Measurements from ENCODE around the gene KRT17.

Gene KRT17

GRCh38 chr17:41664587-41665565 is 40.5 kb upstream of the KRT17 start:
- no peak for DNase-seq (ENCODE audit: insufficient read length, low spot score)
- no peak for FAIRE-seq
- TF ChIP-seq CTCF (IDR thresholded peaks at IDR 0.05; ENCODE audit: insufficient read depth, missing control alignments): no peak

DNA sequence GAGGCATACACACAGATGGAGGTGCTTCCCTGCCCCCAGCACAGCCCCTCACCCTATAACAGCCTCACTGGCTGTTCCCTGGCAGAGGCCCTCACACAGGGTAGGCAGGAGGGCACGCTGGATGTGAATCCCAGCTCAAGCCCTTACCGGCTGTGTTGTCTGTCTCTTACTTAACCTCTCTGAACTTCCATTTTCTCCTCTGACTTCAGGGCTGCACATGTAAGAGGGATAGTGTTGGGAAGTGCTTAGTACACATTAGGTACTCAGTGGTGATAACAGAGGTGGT is 39.7 kb upstream of the KRT17 start:
- FAIRE-seq (no peak), DNase-seq (ENCODE audit: insufficient read length, low spot score) (no peak)
- TF ChIP-seq CTCF (IDR thresholded peaks at IDR 0.05; ENCODE audit: insufficient read depth, missing control alignments): no peak

- FAIRE-seq: no peak
- no peak for DNase-seq (ENCODE audit: insufficient read length, low spot score)
- TF ChIP-seq CTCF (IDR thresholded peaks at IDR 0.05; ENCODE audit: insufficient read depth, missing control alignments): no peak
Measured at GRCh38 chr17:41663451-41664171, 39.2 kb upstream of the KRT17 start.

- TF ChIP-seq CTCF (IDR thresholded peaks at IDR 0.05; ENCODE audit: insufficient read depth, missing control alignments): no peak
- FAIRE-seq (no peak), DNase-seq (ENCODE audit: insufficient read length, low spot score) (no peak)
Measured at GRCh38 chr17:41660221-41660711, 35.9 kb upstream of the KRT17 start.

- TF ChIP-seq CTCF (IDR thresholded peaks at IDR 0.05; ENCODE audit: insufficient read depth, missing control alignments): no peak
- FAIRE-seq (no peak), DNase-seq (ENCODE audit: insufficient read length, low spot score) (no peak)
Measured at GRCh38 chr17:41659427-41660212, 35.2 kb upstream of the KRT17 start.

DNA sequence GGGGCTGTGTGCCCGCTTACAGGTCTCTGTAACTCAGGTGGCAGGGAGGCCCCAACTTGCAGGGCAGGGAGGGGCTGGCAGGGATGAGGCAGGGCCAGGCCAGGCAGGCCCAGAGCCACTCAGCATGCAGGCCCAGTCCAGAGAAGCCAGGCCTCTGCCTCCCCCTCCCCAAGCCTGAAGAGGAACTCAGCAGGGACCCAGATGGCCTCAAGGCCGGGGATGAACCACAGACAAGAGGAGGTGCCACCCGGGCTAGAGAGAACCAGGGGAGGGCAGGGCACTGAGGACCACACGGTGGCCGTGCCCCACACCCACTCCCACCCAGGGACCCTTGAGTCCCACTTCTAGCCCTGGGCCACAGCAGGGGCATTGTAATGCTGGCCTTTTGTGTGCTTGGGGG is 34.5 kb upstream of the KRT17 start:
- DNase-seq (ENCODE audit: insufficient read length, low spot score) (no peak), FAIRE-seq (no peak)
- TF ChIP-seq CTCF (IDR thresholded peaks at IDR 0.05; ENCODE audit: insufficient read depth, missing control alignments): no peak
